Mononuclear cell (primary cell): ENCODE results near the gene CIITA. TPM values are rescaled to one million over a fixed set of nuclear protein-coding genes. Genes with fewer than 3 reads are reported as not detected.

Experiments
- H3K27me3 ChIP-seq: 2 replicates; pipeline ENCODE4 v1.6.0; 2011; ENCODE audit warnings: low read length, control low read depth; ENCODE audit not compliant: insufficient read depth
- H3K4me1 ChIP-seq: 2 replicates; pipeline ENCODE4 v1.5.1; 2011; ENCODE audit warnings: mild to moderate bottlenecking, low read length, control low read depth; ENCODE audit not compliant: insufficient read depth
- H3K4me3 ChIP-seq: 2 replicates; pipeline ENCODE4 v1.5.1; 2011; ENCODE audit warnings: mild to moderate bottlenecking, low read length, moderate library complexity
- H3K9me3 ChIP-seq: 2 replicates; pipeline ENCODE4 v1.5.1; 2011; ENCODE audit warnings: low read depth, mild to moderate bottlenecking, control low read depth, low read length
- total RNA-seq: library from RNA; depleted of rRNA; stranded (reverse); fragments of >200 nt; gene quantifications from one replicate; pipeline ENCODE4 v1.2.3, GENCODE V29; 2012

Gene CIITA
- total RNA-seq, 1 donor = 10.4 TPM

GRCh38 chr16:10868104-10868595, 8.9 kb upstream of the CIITA start:
- no peak overlapping the region for H3K4me3 ChIP-seq
- peaks cover 76% of the 10 kb centered on the region for H3K4me1 ChIP-seq
- no peaks in the 10 kb centered on the region for H3K27me3 ChIP-seq
- no peaks in the 10 kb centered on the region for H3K9me3 ChIP-seq

DNA sequence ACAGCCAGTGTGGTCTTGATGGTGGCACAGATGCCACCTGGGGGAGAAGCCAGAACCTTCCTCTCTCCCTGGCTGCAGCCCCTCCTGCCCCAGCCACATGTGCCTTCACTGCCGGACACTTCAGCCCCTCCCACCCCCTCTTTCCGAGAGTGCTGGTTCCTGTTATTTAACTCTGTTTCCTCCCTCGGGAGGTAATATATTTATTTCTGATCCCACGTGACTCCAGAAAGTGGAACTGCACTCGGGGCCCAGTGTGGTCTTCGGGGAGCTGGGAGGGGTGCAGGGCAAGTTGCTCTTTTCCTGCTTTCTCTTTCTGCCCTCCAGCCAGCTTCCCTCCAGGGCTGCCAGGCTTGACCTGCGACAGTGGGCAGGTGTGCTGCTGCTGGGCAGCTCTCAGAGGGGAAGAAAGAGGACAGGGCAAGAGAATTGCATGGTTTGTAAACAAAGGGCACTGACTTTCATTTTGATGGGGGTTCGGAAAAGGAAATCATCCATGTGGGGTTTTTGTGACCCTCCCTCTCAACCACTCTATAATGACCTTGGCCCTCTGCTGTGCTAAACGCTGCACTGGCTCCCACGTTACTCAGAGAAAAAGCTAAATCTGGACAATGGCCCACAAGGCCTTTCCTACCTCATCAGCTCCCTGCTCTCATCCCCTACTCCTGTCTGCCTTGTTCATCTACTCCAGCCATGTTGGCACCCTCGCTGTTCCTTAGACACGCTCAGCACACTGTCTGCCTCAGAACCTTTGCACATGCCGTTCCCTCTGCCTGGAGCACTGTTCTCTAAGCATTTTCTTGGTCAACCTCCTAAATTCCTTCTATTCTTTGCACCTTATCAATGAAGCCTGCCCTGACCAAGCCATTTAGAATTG, 8.2 kb upstream of the CIITA start:
- Histone ChIP-seq H3K4me3 (no peak overlapping the region), H3K27me3 (no peaks in the 10 kb centered on the region), H3K9me3 (no peaks in the 10 kb centered on the region), H3K4me1 (peaks cover 73% of the 10 kb centered on the region)

DNA sequence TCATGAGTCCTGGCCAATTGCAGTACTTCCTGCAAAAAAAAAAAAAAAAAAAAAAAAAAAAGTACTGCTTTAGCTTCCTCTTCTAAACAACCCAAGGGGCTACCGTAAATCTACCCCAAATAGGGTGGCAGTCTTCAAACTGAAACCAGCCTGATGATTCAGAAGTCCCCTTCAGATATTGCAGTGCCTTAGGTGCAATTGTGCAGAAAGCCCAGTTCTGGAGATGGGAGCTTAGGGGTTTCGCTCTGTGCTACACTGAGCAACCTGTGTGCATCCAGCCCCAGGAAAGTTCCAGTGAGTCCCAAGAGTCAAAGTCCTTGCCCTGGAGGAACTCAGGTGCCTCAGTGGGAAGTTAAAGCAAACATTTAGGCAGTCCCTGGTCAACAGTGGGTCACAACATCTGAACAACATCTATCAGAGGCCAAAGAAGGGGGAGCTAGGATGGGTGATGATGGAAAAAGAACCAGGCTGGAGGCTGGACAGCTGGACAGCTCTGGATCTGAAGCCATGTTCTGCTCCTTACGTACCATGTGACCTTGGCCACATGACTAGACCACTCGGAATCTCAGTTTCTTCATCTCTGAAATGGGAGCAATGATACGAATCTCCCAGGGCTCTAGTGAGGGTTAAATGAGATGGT, 6.7 kb upstream of the CIITA start:
- Histone ChIP-seq H3K4me1 (peaks cover 84% of the 10 kb centered on the region), H3K4me3 (no peak overlapping the region), H3K27me3 (no peaks in the 10 kb centered on the region), H3K9me3 (no peaks in the 10 kb centered on the region)

DNA sequence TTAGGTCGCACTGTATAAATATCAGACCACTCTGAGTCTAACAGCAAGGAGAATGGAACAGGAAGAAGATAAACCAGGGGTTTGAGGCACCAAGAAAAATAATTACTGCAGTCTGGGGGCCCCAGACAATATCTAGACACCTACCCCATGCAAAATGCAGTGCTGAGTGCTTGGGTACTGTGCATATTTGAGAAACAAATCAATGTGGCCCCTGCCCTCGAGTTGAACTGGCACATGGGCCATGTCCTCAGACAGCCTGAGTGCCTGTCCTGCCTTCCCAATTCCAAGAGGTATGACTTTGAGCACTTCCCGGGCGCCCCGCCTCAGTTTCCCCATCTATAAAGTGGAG, 6.2 kb upstream of the CIITA start:
- H3K9me3 ChIP-seq = no peaks in the 10 kb centered on the region
- H3K4me3 ChIP-seq = no peak overlapping the region
- H3K27me3 ChIP-seq = no peaks in the 10 kb centered on the region
- peaks cover 86% of the 10 kb centered on the region for H3K4me1 ChIP-seq

DNA sequence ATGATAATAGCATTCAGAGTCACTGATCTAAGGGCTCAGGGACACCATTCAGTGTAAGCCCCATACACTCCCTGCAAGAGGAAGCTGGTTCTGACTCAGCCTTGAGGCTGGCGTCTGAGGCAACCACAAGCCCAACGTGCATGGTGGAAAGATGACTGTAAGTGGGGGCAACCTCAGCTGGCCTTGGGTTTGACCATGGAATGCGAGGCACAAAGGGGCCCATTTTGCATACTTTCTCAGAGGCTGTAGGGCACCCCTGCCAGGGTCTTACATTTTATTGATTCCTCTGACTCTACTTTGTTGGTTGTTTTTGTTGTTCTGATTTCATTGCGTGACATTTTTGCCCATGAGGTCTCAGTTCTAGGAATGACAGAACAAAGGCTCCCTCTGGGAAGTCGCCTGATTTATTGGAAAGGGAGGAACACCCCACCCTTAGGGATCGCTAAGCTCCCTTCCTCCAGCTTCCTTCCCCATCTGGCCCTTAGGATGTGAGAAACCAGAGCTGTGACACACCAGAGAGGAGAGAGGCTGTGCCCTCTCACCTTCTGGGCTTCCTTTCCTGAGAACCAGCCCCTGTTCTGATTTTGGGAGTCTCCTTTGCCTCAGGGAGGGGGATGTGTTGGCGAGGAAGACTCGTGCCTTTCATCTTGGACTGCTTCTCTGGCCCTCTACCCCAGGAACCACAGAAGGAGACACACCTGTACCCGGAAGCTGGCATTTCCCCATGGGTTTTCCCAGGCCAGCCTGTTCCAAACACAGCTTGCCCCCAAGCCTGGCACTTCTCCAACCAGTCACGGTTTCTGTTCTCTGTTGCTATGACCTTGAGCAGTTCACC, 5.6 kb upstream of the CIITA start:
- Histone ChIP-seq H3K4me3 (no peak overlapping the region), H3K27me3 (no peaks in the 10 kb centered on the region), H3K4me1 (peaks cover 86% of the 10 kb centered on the region), H3K9me3 (no peaks in the 10 kb centered on the region)

GRCh38 chr16:10876315-10876714, 687 bp upstream of the CIITA start:
- Histone ChIP-seq H3K27me3 (no peaks in the 10 kb centered on the region), H3K9me3 (no peaks in the 10 kb centered on the region), H3K4me3 (peak overlapping the region; percentile 15), H3K4me1 (peaks cover 79% of the 10 kb centered on the region)

- peak overlapping the region; percentile 66 for H3K4me3 ChIP-seq
- peaks cover 78% of the 10 kb centered on the region for H3K4me1 ChIP-seq
- no peaks in the 10 kb centered on the region for H3K27me3 ChIP-seq
- no peaks in the 10 kb centered on the region for H3K9me3 ChIP-seq
Observed at GRCh38 chr16:10877472-10877946, 507 bp downstream of the CIITA start.

- peak overlapping the region; percentile 66 for H3K4me3 ChIP-seq
Observed at GRCh38 chr16:10878328-10878643, 1.3 kb downstream of the CIITA start.

DNA sequence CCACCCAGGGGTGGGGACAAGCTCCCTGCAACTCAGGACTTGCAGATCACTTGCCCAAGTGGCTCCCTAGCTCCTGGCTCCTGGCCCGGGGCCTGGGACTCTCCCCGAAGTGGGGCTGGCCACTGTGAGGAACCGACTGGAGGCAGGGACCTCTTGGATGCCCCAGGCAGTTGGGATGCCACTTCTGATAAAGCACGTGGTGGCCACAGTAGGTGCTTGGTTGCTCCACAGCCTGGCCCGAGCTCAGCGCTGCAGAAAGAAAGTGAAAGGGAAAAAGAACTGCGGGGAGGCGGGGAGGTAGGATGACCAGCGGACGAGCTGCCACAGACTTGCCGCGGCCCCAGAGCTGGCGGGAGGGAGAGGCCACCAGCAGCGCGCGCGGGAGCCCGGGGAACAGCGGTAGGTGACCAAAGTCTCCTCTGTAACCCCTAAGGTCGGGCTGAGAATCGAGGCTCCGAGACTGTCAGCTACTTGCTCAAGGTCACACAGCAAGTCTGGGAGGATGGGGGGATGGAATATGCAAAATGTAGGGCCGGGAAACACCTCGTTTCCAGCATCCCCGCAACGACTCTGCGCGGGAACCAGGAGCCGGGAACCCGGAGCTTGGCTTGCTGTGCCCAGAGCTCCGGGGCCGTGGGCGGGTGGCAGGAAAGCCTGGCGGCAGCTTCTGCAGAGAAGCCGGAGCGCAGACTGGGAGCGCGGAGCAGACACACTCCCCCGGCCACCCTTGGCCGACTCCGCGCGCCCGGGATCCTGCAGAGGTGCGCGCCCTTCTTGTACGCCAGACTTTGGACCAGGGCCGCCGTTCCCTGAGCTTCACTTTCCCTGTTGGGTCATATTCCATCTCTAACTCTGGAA, 1.9 kb downstream of the CIITA start:
- H3K4me3 ChIP-seq = peak overlapping the region; percentile 66
- no peaks in the 10 kb centered on the region for H3K9me3 ChIP-seq
- H3K27me3 ChIP-seq = no peaks in the 10 kb centered on the region
- H3K4me1 ChIP-seq = peaks cover 89% of the 10 kb centered on the region

More at GRCh38 chr16:10878328-10878643, 1.3 kb downstream of the CIITA start:
- no peaks in the 10 kb centered on the region for H3K27me3 ChIP-seq
- H3K9me3 ChIP-seq = no peaks in the 10 kb centered on the region
- H3K4me1 ChIP-seq = peaks cover 84% of the 10 kb centered on the region

DNA sequence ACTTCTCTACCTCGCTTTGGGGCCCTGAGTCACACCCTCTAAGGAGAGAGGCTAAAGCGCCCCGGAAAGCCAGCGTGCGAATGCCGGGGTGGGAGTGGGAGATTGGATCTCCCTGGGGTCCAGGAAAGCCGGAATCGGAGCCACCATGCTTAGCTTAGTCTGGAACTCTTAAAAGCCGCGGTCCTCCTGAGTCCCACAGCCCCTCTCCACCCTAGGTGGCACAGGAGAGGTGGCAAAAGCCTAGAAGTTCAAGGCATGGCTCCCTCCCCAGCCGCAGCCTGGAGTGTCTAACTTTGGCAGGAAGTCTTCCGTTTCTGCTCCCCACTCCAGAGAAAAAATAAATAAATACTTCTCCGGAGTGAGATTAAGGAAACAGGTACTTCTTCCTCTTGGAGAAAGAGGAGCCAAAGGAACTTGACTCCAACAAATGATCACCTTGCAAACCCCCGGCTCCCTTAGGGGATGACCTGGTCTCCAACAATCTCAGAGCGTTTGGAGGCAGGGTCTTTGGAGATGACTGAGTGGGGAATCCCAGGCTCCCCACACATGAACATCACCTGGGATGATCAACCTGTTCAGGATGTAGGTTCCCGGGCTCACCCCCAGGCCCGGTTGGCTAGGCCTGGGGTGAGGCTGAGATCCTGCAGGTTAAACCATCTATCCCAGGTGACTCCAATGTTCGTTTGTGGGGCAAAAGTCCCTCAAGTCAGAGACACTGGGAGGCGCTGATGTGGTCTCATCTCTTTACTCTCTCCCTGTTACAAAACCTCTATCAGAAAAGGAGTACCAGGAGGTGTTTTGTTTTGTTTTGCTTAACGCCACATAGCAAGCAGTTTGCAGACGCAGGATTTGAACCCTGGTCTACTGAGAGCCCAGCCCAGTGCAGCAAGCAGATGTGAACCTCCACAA, 2.9 kb downstream of the CIITA start:
- H3K4me1 ChIP-seq = peaks cover 92% of the 10 kb centered on the region

GRCh38 chr16:10880594-10881452, 3.8 kb downstream of the CIITA start:
- H3K4me1 ChIP-seq = peaks cover 92% of the 10 kb centered on the region
- H3K4me3 ChIP-seq = peak overlapping the region; percentile 66

More for the DNA sequence above, 2.9 kb downstream of the CIITA start:
- Histone ChIP-seq H3K9me3 (no peaks in the 10 kb centered on the region), H3K27me3 (no peaks in the 10 kb centered on the region), H3K4me3 (peak overlapping the region; percentile 66)

DNA sequence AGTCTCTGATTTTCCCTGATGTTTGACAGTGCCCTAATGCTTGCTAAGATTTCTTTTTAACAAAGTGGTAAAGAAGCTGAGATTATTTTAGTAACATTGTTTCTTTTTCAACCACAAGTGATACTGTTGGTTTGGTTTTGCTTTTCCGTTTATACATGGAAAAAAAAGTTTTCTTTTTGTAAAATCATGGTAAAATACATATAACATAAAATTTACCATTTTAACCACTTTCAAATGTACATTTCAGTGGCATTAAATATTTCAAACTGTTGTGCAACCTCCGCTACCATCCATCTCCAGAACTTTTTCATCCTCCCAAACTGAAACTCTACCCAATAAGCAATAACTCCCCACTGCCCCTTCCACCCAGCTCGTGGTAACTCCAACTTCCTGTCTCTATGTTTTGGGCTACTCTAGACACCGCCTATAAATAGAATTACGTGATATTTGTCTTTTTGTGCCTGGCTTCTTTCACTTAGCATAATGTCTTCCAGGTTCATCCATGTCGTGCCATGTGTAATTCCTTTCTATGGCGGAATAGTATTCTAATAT, 4.6 kb downstream of the CIITA start:
- no peaks in the 10 kb centered on the region for H3K27me3 ChIP-seq
- no peaks in the 10 kb centered on the region for H3K9me3 ChIP-seq
- peaks cover 92% of the 10 kb centered on the region for H3K4me1 ChIP-seq
- H3K4me3 ChIP-seq = peak overlapping the region; percentile 8

More at GRCh38 chr16:10880594-10881452, 3.8 kb downstream of the CIITA start:
- Histone ChIP-seq H3K27me3 (no peaks in the 10 kb centered on the region), H3K9me3 (no peaks in the 10 kb centered on the region)
